Activated naive CD4-positive, alpha-beta T cell treated with anti-CD3 and anti-CD28 coated beads, Interleukin-2, amount 50 U/mL, for 72 hours (primary cell): ENCODE measurements around the gene ZNF138. TPM values are rescaled to one million over a fixed set of nuclear protein-coding genes. Genes with fewer than 3 reads are reported as not detected.
A peak's percentile ranks its signal among the peaks of the same experiment; 100 is the strongest.
"Not testable (repeated sequence)": the region's sequence is repeated elsewhere in the genome, so short reads cannot be mapped to it uniquely, and the experiment has no call there.

Experiments used
- ATAC-seq, 2 donors: fragments of 150-1000 bp; cut with Tn5 transposase; 2 replicates each; pipeline ENCODE4 v1.10.0; 2021; ENCODE audit warnings: mild to moderate bottlenecking in 2 of 2, moderate library complexity in 2 of 2
- DNase-seq, 2 donors: peaks; one replicate each; pipeline ENCODE4 v3.0.0; 2021 to 2022; ENCODE audit warnings: low spot score in 2 of 2
- H3K27ac Mint-ChIP-seq, 2 donors: one replicate each; pipeline ENCODE4 v1.8.0; 2022; ENCODE audit warnings: mild to moderate bottlenecking in 2 of 2, mixed read lengths in 2 of 2
- H3K36me3 Mint-ChIP-seq, 2 donors: one replicate each; pipeline ENCODE4 v1.8.0; 2022; ENCODE audit warnings: mixed read lengths in 2 of 2
- H3K9me3 Mint-ChIP-seq, 2 donors: one replicate each; pipeline ENCODE4 v1.8.0; 2022; ENCODE audit warnings: mixed read lengths in 2 of 2
- total RNA-seq, 2 donors: library from RNA; stranded (reverse); gene quantifications; one replicate each; pipeline ENCODE4 v1.2.3, GENCODE V29; 2022

Gene ZNF138
- 10 to 100 TPM; 11.1 to 11.3 TPM for total RNA-seq

- Mint-ChIP-seq H3K9me3 (no peaks in the 10 kb centered on the region), H3K27ac (peak within 1 kb of the TSS; percentile 97 to 98), H3K36me3 (peaks cover 13 to 24% of the 10 kb centered on the region in 2 donors)
- ATAC-seq (peak; percentile 100), DNase-seq (peak; percentile 85 to 92)
These were observed at the start of gene ZNF138 for GRCh38 chr7:64794171-64794844. TSS of gene ZNF138 (plus strand) at chr7:64794428. CDS start at chr7:64794569, 141 bp downstream.

- H3K27ac Mint-ChIP-seq = no peak overlapping the region
- ATAC-seq = no peak
- no peaks in the 10 kb centered on the region for H3K36me3 Mint-ChIP-seq
- DNase-seq = no peak
- peaks cover 3 to 10% of the 10 kb centered on the region in 2 donors for H3K9me3 Mint-ChIP-seq
These were observed 49.5 kb upstream of the ZNF138 start for GRCh38 chr7:64744680-64745079.

- no peak overlapping the region for H3K27ac Mint-ChIP-seq
These were observed 46.4 kb upstream of the ZNF138 start for GRCh38 chr7:64747802-64748201.

GRCh38 chr7:64753032-64753431, 41.2 kb upstream of the ZNF138 start:
- H3K9me3 Mint-ChIP-seq = peaks cover 0 to 4% of the 10 kb centered on the region in 2 donors
- DNase-seq (no peak), ATAC-seq (no peak)
- no peaks in the 10 kb centered on the region for H3K36me3 Mint-ChIP-seq
- no peak overlapping the region for H3K27ac Mint-ChIP-seq

More at GRCh38 chr7:64747802-64748201, 46.4 kb upstream of the ZNF138 start:
- no peak for DNase-seq
- no peak for ATAC-seq
- Mint-ChIP-seq H3K9me3 (peaks cover 5 to 7% of the 10 kb centered on the region in 2 donors), H3K36me3 (no peaks in the 10 kb centered on the region)

- H3K9me3 Mint-ChIP-seq = peaks cover 0 to 4% of the 10 kb centered on the region in 2 donors
- DNase-seq (no peak), ATAC-seq (no peak)
- H3K27ac Mint-ChIP-seq = no peak overlapping the region
- no peaks in the 10 kb centered on the region for H3K36me3 Mint-ChIP-seq
These were observed 38.4 kb upstream of the ZNF138 start for GRCh38 chr7:64755865-64756264.

- no peak for ATAC-seq
- Mint-ChIP-seq H3K36me3 (no peaks in the 10 kb centered on the region), H3K27ac (no peak overlapping the region), H3K9me3 (no peaks in the 10 kb centered on the region)
- DNase-seq = no peak
These were observed 36.1 kb upstream of the ZNF138 start for GRCh38 chr7:64758151-64758550.

GRCh38 chr7:64768824-64769223, 25.4 kb upstream of the ZNF138 start:
- ATAC-seq (no peak), DNase-seq (no peak)
- no peak overlapping the region for H3K27ac Mint-ChIP-seq
- H3K36me3 Mint-ChIP-seq = no peaks in the 10 kb centered on the region
- H3K9me3 Mint-ChIP-seq = no peaks in the 10 kb centered on the region

- DNase-seq (no peak), ATAC-seq (no peak)
- no peaks in the 10 kb centered on the region for H3K36me3 Mint-ChIP-seq
- no peak overlapping the region for H3K27ac Mint-ChIP-seq
- H3K9me3 Mint-ChIP-seq = no peaks in the 10 kb centered on the region
These were observed 19.9 kb upstream of the ZNF138 start for GRCh38 chr7:64774204-64774842.

GRCh38 chr7:64775289-64775688, 18.9 kb upstream of the ZNF138 start:
- ATAC-seq = no peak
- DNase-seq = no peak
- Mint-ChIP-seq H3K36me3 (no peaks in the 10 kb centered on the region), H3K9me3 (no peaks in the 10 kb centered on the region), H3K27ac (no peak overlapping the region)

GRCh38 chr7:64784842-64785241, 9.4 kb upstream of the ZNF138 start:
- ATAC-seq, H3K36me3 Mint-ChIP-seq, DNase-seq, H3K27ac Mint-ChIP-seq, H3K9me3 Mint-ChIP-seq: not testable (repeated sequence)

GRCh38 chr7:64787295-64787694, 6.9 kb upstream of the ZNF138 start:
- Mint-ChIP-seq H3K36me3 (no peaks in the 10 kb centered on the region), H3K9me3 (peaks cover 0 to 6% of the 10 kb centered on the region in 2 donors), H3K27ac (no peak overlapping the region)
- no peak for ATAC-seq
- DNase-seq = no peak

- H3K36me3 Mint-ChIP-seq, H3K27ac Mint-ChIP-seq, H3K9me3 Mint-ChIP-seq, DNase-seq, ATAC-seq: not testable (repeated sequence)
These were observed 5.0 kb upstream of the ZNF138 start for GRCh38 chr7:64789241-64789640.

- DNase-seq (no peak), ATAC-seq (no peak)
- no peaks in the 10 kb centered on the region for H3K9me3 Mint-ChIP-seq
- peaks cover 13 to 16% of the 10 kb centered on the region in 2 donors for H3K36me3 Mint-ChIP-seq
- peak overlapping the region; percentile 44 to 98 for H3K27ac Mint-ChIP-seq
These were observed 997 bp upstream of the ZNF138 start for GRCh38 chr7:64793106-64793755.

GRCh38 chr7:64795176-64795575, 948 bp downstream of the ZNF138 start:
- Mint-ChIP-seq H3K27ac (peak overlapping the region; percentile 97 to 98), H3K36me3 (peaks cover 15 to 33% of the 10 kb centered on the region in 2 donors), H3K9me3 (no peaks in the 10 kb centered on the region)
- DNase-seq (no peak), ATAC-seq (no peak)

- not testable (repeated sequence) for DNase-seq, H3K9me3 Mint-ChIP-seq, H3K27ac Mint-ChIP-seq, ATAC-seq
- peaks cover 32 to 62% of the 10 kb centered on the region in 2 donors for H3K36me3 Mint-ChIP-seq
These were observed 4.9 kb downstream of the ZNF138 start for GRCh38 chr7:64799169-64799568.

GRCh38 chr7:64802699-64803098, 8.5 kb downstream of the ZNF138 start:
- peaks cover 4 to 6% of the 10 kb centered on the region in 2 donors for H3K9me3 Mint-ChIP-seq
- H3K36me3 Mint-ChIP-seq = peaks cover 34 to 78% of the 10 kb centered on the region in 2 donors

GRCh38 chr7:64807731-64808365, 13.6 kb downstream of the ZNF138 start:
- Mint-ChIP-seq H3K27ac (no peak overlapping the region), H3K36me3 (peaks cover 36 to 54% of the 10 kb centered on the region in 2 donors), H3K9me3 (peaks cover 4 to 6% of the 10 kb centered on the region in 2 donors)
- ATAC-seq (no peak), DNase-seq (no peak)

More at GRCh38 chr7:64802699-64803098, 8.5 kb downstream of the ZNF138 start:
- no peak for DNase-seq
- no peak for ATAC-seq
- no peak overlapping the region for H3K27ac Mint-ChIP-seq
